Spleen (tissue), 11 donors: ENCODE results near the gene OLA1. TPM values are rescaled to one million over a fixed set of nuclear protein-coding genes. Genes with fewer than 3 reads are reported as not detected.

ENCODE experiments used
- DNase-seq: peaks from one replicate; pipeline ENCODE4 v3.0.0-alpha.2; 2020
- H3K27ac ChIP-seq, 8 donors: fragments of 200-600 bp; sonication (generic) in 7 of 8; 1 replicate in 4 of 8; 2 replicates in 4 of 8; pipeline versions ENCODE4 v1.5.0 to v1.8.0; 2016 to 2021; ENCODE audit warnings: inconsistent platforms in 4 of 8, mild to moderate bottlenecking in 4 of 8, moderate library complexity in 1 of 8
- H3K27me3 ChIP-seq, 7 donors: fragments of 200-600 bp; sonication (generic) in 6 of 7; replicated peaks in 1 of 7; 1 replicate in 4 of 7; 2 replicates in 3 of 7; pipeline versions ENCODE4 v1.5.0 to v1.8.0; 2016 to 2021; ENCODE audit warnings: inconsistent platforms in 3 of 7, mild to moderate bottlenecking in 1 of 7
- H3K36me3 ChIP-seq, 6 donors: fragments of 200-600 bp; sonication (generic) in 5 of 6; 1 replicate in 4 of 6; 2 replicates in 2 of 6; pipeline versions ENCODE4 v1.5.0 to v1.8.0; 2016 to 2021; ENCODE audit warnings: inconsistent platforms in 2 of 6
- H3K4me1 ChIP-seq, 6 donors: fragments of 200-600 bp; sonication (generic) in 5 of 6; 1 replicate in 3 of 6; 2 replicates in 3 of 6; pipeline versions ENCODE4 v1.5.0 to v1.8.0; 2016 to 2021; ENCODE audit warnings: inconsistent platforms in 3 of 6
- H3K4me3 ChIP-seq, 8 donors: fragments of 200-600 bp; sonication (generic) in 7 of 8; 1 replicate in 4 of 8; 2 replicates in 4 of 8; pipeline versions ENCODE4 v1.5.0 to v1.8.0; 2016 to 2021; ENCODE audit warnings: inconsistent platforms in 4 of 8, mild to moderate bottlenecking in 4 of 8, moderate library complexity in 2 of 8
- H3K9me3 ChIP-seq, 8 donors: fragments of 200-600 bp; sonication (generic) in 7 of 8; 1 replicate in 4 of 8; 2 replicates in 4 of 8; pipeline versions ENCODE4 v1.5.0 to v1.8.0; 2016 to 2021; ENCODE audit warnings: inconsistent platforms in 4 of 8
- POLR2A ChIP-seq, 3 donors: fragments of 450-650 bp; IDR thresholded peaks; one replicate each; pipeline ENCODE4 v1.5.1; 2017; ENCODE audit warnings: antibody characterized with exemption in 3 of 3, mild to moderate bottlenecking in 1 of 3
- POLR2AphosphoS5 ChIP-seq, 3 donors: sonication (generic); formaldehyde crosslinking; IDR thresholded peaks; one replicate each; pipeline ENCODE4 v1.5.1; 2017; ENCODE audit warnings: antibody characterized with exemption in 3 of 3
- WGBS, 5 donors: extraction: QIAGEN DNeasy Blood & Tissue Kit in 3 of 5; methylation state at CpG; one replicate each; pipeline versions ENCODE4 v1.1.5 to v1.1.7; 2013 to 2018; 5-methylcytosine and 5-hydroxymethylcytosine counted together
- intact Hi-C: fragments of 100-400 bp; cut with DNase I; formaldehyde crosslinking; loops from one replicate; pipeline ENCODE4 v1.15.0; 2023; ENCODE audit warnings: low total_unique reads
- polyA plus RNA-seq, 3 donors: library from polyadenylated mRNA; stranded (reverse); fragments of 200-250 nt; gene quantifications; one replicate each; pipeline ENCODE4 v1.2.1, GENCODE V29; 2013
- total RNA-seq, 7 donors: library from RNA; depleted of rRNA in 3 of 7; stranded (reverse); fragments of >200 nt in 3 of 7; fragmentation: NEBNext Ultra II Directional in 4 of 7; extraction: Animal tissue kit (Norgen Biotek cat#: 25700) in 4 of 7; gene quantifications; one replicate each; pipeline versions ENCODE4 v1.1.0 to v1.2.1, GENCODE V29; 2016 to 2021
- TF ChIP-seq, protein P1 (sequence below), 11 experiments: fragments of 200-600 bp in 7 of 11; fragments of 450-650 bp in 4 of 11; sonication (generic) in 4 of 11; IDR thresholded peaks in 8 of 11; conservative IDR thresholded peaks in 3 of 11; 1 replicate in 7 of 11; 2 replicates in 4 of 11; pipeline versions ENCODE4 v1.4.0 to v1.8.0; 2016 to 2021; ENCODE audit warnings: antibody characterized with exemption in 11 of 11, inconsistent platforms in 4 of 11, mild to moderate bottlenecking in 1 of 11
- donor health status: healthy with polysubstance abuse.
- donor health status: DM: no; HTN: no; CAD: no; lungs with moderate emphysema.
- donor health status: DM: no; HTN: no; CAD: no.
- donor health status: Bipolar disorder and iron deficiency.
- donor health status: healthy.
- donor health status: DM: no; HTN: no; CAD: no.
- donor health status: DM: yes; HTN: yes; CAD: no.

OLA1 gene
- total and polyA plus RNA-seq, 10 donors = 35.0 to 66.0 (median 42.0) TPM

- no peaks in the 10 kb centered on the region for H3K4me1 ChIP-seq
- 72 to 98% (median 97%) methylated on average over 4 of the region's 4 CpGs for WGBS, 5 donors
- intact Hi-C loops = no loop called here
- DNase-seq = no peak
- H3K9me3 ChIP-seq = peaks cover 0 to 5% (median 0%) of the 10 kb centered on the region in 8 donors
- H3K27me3 ChIP-seq = no peaks in the 10 kb centered on the region
- no peaks in the 10 kb centered on the region for H3K36me3 ChIP-seq
- TF ChIP-seq POLR2A (IDR thresholded peaks at IDR 0.05) = no peak
- TF ChIP-seq, protein P1, sequence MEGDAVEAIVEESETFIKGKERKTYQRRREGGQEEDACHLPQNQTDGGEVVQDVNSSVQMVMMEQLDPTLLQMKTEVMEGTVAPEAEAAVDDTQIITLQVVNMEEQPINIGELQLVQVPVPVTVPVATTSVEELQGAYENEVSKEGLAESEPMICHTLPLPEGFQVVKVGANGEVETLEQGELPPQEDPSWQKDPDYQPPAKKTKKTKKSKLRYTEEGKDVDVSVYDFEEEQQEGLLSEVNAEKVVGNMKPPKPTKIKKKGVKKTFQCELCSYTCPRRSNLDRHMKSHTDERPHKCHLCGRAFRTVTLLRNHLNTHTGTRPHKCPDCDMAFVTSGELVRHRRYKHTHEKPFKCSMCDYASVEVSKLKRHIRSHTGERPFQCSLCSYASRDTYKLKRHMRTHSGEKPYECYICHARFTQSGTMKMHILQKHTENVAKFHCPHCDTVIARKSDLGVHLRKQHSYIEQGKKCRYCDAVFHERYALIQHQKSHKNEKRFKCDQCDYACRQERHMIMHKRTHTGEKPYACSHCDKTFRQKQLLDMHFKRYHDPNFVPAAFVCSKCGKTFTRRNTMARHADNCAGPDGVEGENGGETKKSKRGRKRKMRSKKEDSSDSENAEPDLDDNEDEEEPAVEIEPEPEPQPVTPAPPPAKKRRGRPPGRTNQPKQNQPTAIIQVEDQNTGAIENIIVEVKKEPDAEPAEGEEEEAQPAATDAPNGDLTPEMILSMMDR (IDR thresholded peaks at IDR 0.05 in 8 of 11, conservative IDR thresholded peaks at IDR 0.05 in 3 of 11) = no peak
- TF ChIP-seq POLR2AphosphoS5 (IDR thresholded peaks at IDR 0.05) = no peak
- no peak overlapping the region for H3K27ac ChIP-seq
- no peak overlapping the region for H3K4me3 ChIP-seq
These were observed 55.7 kb downstream of the OLA1 start for GRCh38 chr2:174192664-174193063.

GRCh38 chr2:174191342-174192074 is 56.8 kb downstream of the OLA1 start:
- Histone ChIP-seq H3K36me3 (no peaks in the 10 kb centered on the region), H3K27ac (no peak overlapping the region), H3K9me3 (peaks cover 0 to 5% (median 0%) of the 10 kb centered on the region in 8 donors), H3K27me3 (no peaks in the 10 kb centered on the region), H3K4me3 (no peak overlapping the region), H3K4me1 (no peaks in the 10 kb centered on the region)
- no peak for DNase-seq
- 96 to 99% (median 97%) methylated on average over 6 of the region's 6 CpGs for WGBS, 5 donors
- intact Hi-C loops = no loop called here
- TF ChIP-seq POLR2A (IDR thresholded peaks at IDR 0.05) (no peak), POLR2AphosphoS5 (IDR thresholded peaks at IDR 0.05) (no peak)
- TF ChIP-seq, protein P1 (IDR thresholded peaks at IDR 0.05 in 8 of 11, conservative IDR thresholded peaks at IDR 0.05 in 3 of 11) = no peak

DNA sequence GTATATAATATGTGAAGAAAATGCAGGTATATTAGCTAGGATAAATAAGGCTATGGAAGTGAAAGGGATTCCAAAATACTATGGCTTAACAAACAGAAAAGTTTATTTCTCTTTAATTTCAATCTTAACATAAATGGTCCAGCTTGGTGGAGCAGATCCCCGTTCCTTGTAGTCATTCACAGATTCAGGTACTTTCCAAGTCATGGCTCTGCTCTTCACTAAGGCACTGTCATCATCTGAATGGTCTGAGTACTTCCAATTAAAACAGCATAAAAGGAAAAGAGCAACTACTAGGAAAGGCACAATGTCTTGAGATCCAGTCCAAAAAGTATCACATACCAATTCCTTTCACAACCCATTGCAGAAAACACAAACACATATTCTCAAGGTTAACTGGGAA is 63.4 kb downstream of the OLA1 start:
- peaks cover 0 to 5% (median 0%) of the 10 kb centered on the region in 6 donors for H3K4me1 ChIP-seq
- 74 to 86% (median 84%) methylated on average over 1 of the region's 1 CpG for WGBS, 5 donors
- TF ChIP-seq POLR2AphosphoS5 (IDR thresholded peaks at IDR 0.05) (no peak), POLR2A (IDR thresholded peaks at IDR 0.05) (no peak)
- TF ChIP-seq, protein P1 (IDR thresholded peaks at IDR 0.05 in 8 of 11, conservative IDR thresholded peaks at IDR 0.05 in 3 of 11) = no peak

DNA sequence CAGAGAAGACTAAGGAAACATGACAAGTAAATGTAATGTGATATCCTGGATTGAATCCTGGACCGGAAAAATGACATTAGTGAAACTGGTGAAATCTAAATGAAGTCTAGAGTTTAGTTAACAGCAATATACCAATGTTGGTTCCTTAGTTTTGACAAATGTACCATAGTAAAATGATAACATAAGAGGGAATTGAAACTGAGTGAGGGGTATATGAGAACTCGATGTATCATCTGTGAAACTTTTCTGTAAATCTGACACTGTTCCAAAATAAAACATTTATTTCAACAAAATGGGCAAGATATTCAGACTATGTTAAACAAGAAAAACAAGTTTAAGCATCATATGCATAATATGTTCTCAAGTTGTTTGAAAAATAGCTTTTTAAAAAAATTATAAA is 63.8 kb downstream of the OLA1 start:
- intact Hi-C loops = no loop called here
- H3K27ac ChIP-seq = no peak overlapping the region
- no peaks in the 10 kb centered on the region for H3K9me3 ChIP-seq
- no peaks in the 10 kb centered on the region for H3K27me3 ChIP-seq
- H3K36me3 ChIP-seq = peaks cover 0 to 8% (median 0%) of the 10 kb centered on the region in 6 donors
- 77 to 84% (median 80%) methylated on average over 2 of the region's 2 CpGs for WGBS, 5 donors
- peaks cover 0 to 5% (median 0%) of the 10 kb centered on the region in 6 donors for H3K4me1 ChIP-seq
- TF ChIP-seq POLR2A (IDR thresholded peaks at IDR 0.05) = no peak
- TF ChIP-seq, protein P1 (IDR thresholded peaks at IDR 0.05 in 8 of 11, conservative IDR thresholded peaks at IDR 0.05 in 3 of 11) = no peak
- TF ChIP-seq POLR2AphosphoS5 (IDR thresholded peaks at IDR 0.05) = no peak
- DNase-seq = no peak
- H3K4me3 ChIP-seq = no peak overlapping the region

More for the DNA sequence above, 63.4 kb downstream of the OLA1 start:
- peaks cover 0 to 8% (median 0%) of the 10 kb centered on the region in 6 donors for H3K36me3 ChIP-seq
- H3K27me3 ChIP-seq = no peaks in the 10 kb centered on the region
- no peak for DNase-seq
- H3K9me3 ChIP-seq = no peaks in the 10 kb centered on the region
- H3K27ac ChIP-seq = no peak overlapping the region
- intact Hi-C loops = no loop called here
- H3K4me3 ChIP-seq = no peak overlapping the region
